Measurements from ENCODE around the gene CRYM.

GRCh38 chr16:21250072-21250923 is 27.8 kb downstream of the CRYM start:
- TF ChIP-seq CTCF (IDR thresholded peaks at IDR 0.05) (no peak), POLR2A (IDR thresholded peaks at IDR 0.05) (no peak), EP300 (IDR thresholded peaks at IDR 0.05) (no peak)
